GM23248 (cell line): ENCODE measurements around the gene WIPF1.

ENCODE experiments used
- EZH2 ChIP-seq: fragments of 200-600 bp; sonication (generic); IDR thresholded peaks from 2 replicates; pipeline ENCODE4 v1.6.1; 2018; ENCODE audit warnings: antibody characterized with exemption, mild to moderate bottlenecking; ENCODE audit not compliant: insufficient read depth, poor library complexity, severe bottlenecking
- EZH2phosphoT487 ChIP-seq: fragments of 200-600 bp; sonication (generic); IDR thresholded peaks from 2 replicates; pipeline ENCODE4 v1.6.1; 2018; ENCODE audit warnings: antibody characterized with exemption, moderate library complexity, mild to moderate bottlenecking, low read depth; ENCODE audit not compliant: insufficient read depth

- TF ChIP-seq EZH2 (no peak), EZH2phosphoT487 (no peak)
These were observed 1.7 kb downstream of the WIPF1 start for GRCh38 chr2:174595891-174596397.
